Colonic mucosa (tissue), 4 donors: Measurements from ENCODE around the gene LSP1. TPM values are rescaled to one million over a fixed set of nuclear protein-coding genes. Genes with fewer than 3 reads are reported as not detected.

Experiments
- DNase-seq: peaks from one replicate; pipeline ENCODE4 v3.0.0-alpha.2; 2020
- H3K27ac ChIP-seq: fragments of 200-600 bp; one replicate; pipeline ENCODE4 v1.8.0; 2021
- H3K27me3 ChIP-seq: fragments of 200-600 bp; one replicate; pipeline ENCODE4 v1.8.0; 2021
- H3K36me3 ChIP-seq: fragments of 200-600 bp; one replicate; pipeline ENCODE4 v1.8.0; 2021
- H3K4me1 ChIP-seq: fragments of 200-600 bp; one replicate; pipeline ENCODE4 v1.8.0; 2021; ENCODE audit warnings: mild to moderate bottlenecking
- H3K4me3 ChIP-seq: fragments of 200-600 bp; one replicate; pipeline ENCODE4 v1.8.0; 2021
- H3K9ac ChIP-seq, 2 donors: one replicate each; pipeline ENCODE4 v1.7.0; 2013; ENCODE audit warnings: control low read depth in 2 of 2, low read depth in 2 of 2, low read length in 2 of 2
- H3K9me3 ChIP-seq: fragments of 200-600 bp; one replicate; pipeline ENCODE4 v1.8.0; 2021
- CTCF ChIP-seq: fragments of 200-600 bp; IDR thresholded peaks from one replicate; pipeline ENCODE4 v1.8.0; 2022; ENCODE audit warnings: antibody characterized with exemption, mild to moderate bottlenecking
- intact Hi-C: fragments of 100-400 bp; cut with DNase I; formaldehyde crosslinking; loops from one replicate; pipeline ENCODE4 v1.14.1; 2022
- total RNA-seq, 2 donors: library from RNA; stranded (reverse); fragmentation: NEBNext Ultra II Directional in 1 of 2; extraction: Animal tissue kit (Norgen Biotek cat#: 25700) in 1 of 2; gene quantifications; one replicate each; pipeline ENCODE4 v1.2.1, GENCODE V29; 2021
- donor health status: healthy.
- donor health status: DM: no; HTN: no; CAD: no.
- donor health status: DM: no; HTN: no; CAD: no.

Gene LSP1
- total RNA-seq, 2 donors from 2014 or later = 18.9 to 23.0 TPM

- Histone ChIP-seq H3K9me3 (no peaks in the 10 kb centered on the region), H3K36me3 (no peaks in the 10 kb centered on the region), H3K4me1 (no peaks in the 10 kb centered on the region), H3K27ac (no peak within 1 kb of the TSS), H3K4me3 (no peak within 1 kb of the TSS), H3K27me3 (no peaks in the 10 kb centered on the region), H3K9ac (no peak within 1 kb of the TSS)
- DNase-seq = no peak
- intact Hi-C loops = no loop called here
- no peak for TF ChIP-seq CTCF
These were observed 38.9 kb downstream of the LSP1 start, which contains the start of gene PRR33 for GRCh38 chr11:1891831-1892115. Gene PRR33, minus strand, starts transcription at chr11:1891895. Its CDS starts 1,311 bp downstream, at chr11:1890584.

- Histone ChIP-seq H3K9me3 (no peaks in the 10 kb centered on the region), H3K27me3 (no peaks in the 10 kb centered on the region), H3K4me1 (no peaks in the 10 kb centered on the region), H3K27ac (no peak overlapping the region), H3K4me3 (no peak overlapping the region), H3K36me3 (no peaks in the 10 kb centered on the region), H3K9ac (no peak overlapping the region)
- DNase-seq = no peak
- intact Hi-C loops = no loop called here
- TF ChIP-seq CTCF = no peak
These were observed 39.2 kb downstream of the LSP1 start for GRCh38 chr11:1892116-1892515.

- Histone ChIP-seq H3K36me3 (no peaks in the 10 kb centered on the region), H3K9me3 (no peaks in the 10 kb centered on the region), H3K9ac (no peak overlapping the region), H3K27ac (no peak overlapping the region), H3K4me1 (no peaks in the 10 kb centered on the region), H3K27me3 (no peaks in the 10 kb centered on the region), H3K4me3 (no peak overlapping the region)
- DNase-seq = no peak
- intact Hi-C loops = no loop called here
- TF ChIP-seq CTCF = no peak
These were observed 39.7 kb downstream of the LSP1 start for GRCh38 chr11:1892558-1892957.

- Histone ChIP-seq H3K9me3 (no peaks in the 10 kb centered on the region), H3K4me1 (no peaks in the 10 kb centered on the region), H3K27ac (no peak overlapping the region), H3K4me3 (no peak overlapping the region), H3K36me3 (no peaks in the 10 kb centered on the region), H3K27me3 (no peaks in the 10 kb centered on the region), H3K9ac (no peak overlapping the region)
- no peak for DNase-seq
- intact Hi-C loops = loop anchor here (1.0 kb wide), 2 partner anchors 24 to 47 kb away; no protein-coding TSS in a partner anchor
- no peak for TF ChIP-seq CTCF
These were observed 40.9 kb downstream of the LSP1 start for GRCh38 chr11:1893581-1894359.

- no peaks in the 10 kb centered on the region for H3K27me3 ChIP-seq
- no peak for TF ChIP-seq CTCF
- H3K9me3 ChIP-seq = no peaks in the 10 kb centered on the region
- intact Hi-C loops = loop anchor here (1.0 kb wide), 1 partner anchor 46 kb away; no protein-coding TSS in a partner anchor
- no peak overlapping the region for H3K4me3 ChIP-seq
- H3K27ac ChIP-seq = no peak overlapping the region
- no peaks in the 10 kb centered on the region for H3K4me1 ChIP-seq
- no peak overlapping the region for H3K9ac ChIP-seq
- no peaks in the 10 kb centered on the region for H3K36me3 ChIP-seq
- no peak for DNase-seq
These were observed 41.9 kb downstream of the LSP1 start for GRCh38 chr11:1894759-1895158.
